K562 (cell line): ENCODE results near the gene PRDX2. TPM values are rescaled to one million over a fixed set of nuclear protein-coding genes. Genes with fewer than 3 reads are reported as not detected.

ENCODE experiments used
- FIP1L1 ChIP-seq: fragments of 200-400 bp; formaldehyde crosslinking; IDR thresholded peaks from 2 replicates; pipeline ENCODE4 v1.6.1; 2018; ENCODE audit warnings: mild to moderate bottlenecking, low read depth, low read length; ENCODE audit not compliant: poor library complexity, severe bottlenecking
- MAZ ChIP-seq, 2 experiments: fragments of 450-650 bp in 1 of 2; sonication (generic) in 1 of 2; formaldehyde crosslinking; IDR thresholded peaks in 1 of 2; conservative IDR thresholded peaks in 1 of 2; 2 replicates each; pipeline versions ENCODE4 v1.4.0 to v1.5.0; 2020; ENCODE audit warnings: mild to moderate bottlenecking in 1 of 2, missing genetic modification reagents in 1 of 2
- SLC30A9 ChIP-seq: fragments of 250-450 bp; sonication (Bioruptor Pico); IDR thresholded peaks from 2 replicates; pipeline ENCODE4 v1.8.0; 2022; ENCODE audit warnings: mild to moderate bottlenecking, moderate library complexity
- ZC3H4 ChIP-seq: sonication (generic); formaldehyde crosslinking; IDR thresholded peaks from 2 replicates; pipeline ENCODE4 v1.9.0; 2021; ENCODE audit warnings: missing genetic modification reagents, borderline replicate concordance
- polyA plus RNA-seq, 8 experiments: library from polyadenylated mRNA; depleted of rRNA in 4 of 8; stranded (reverse) in 5 of 8; unstranded in 3 of 8; fragments of >200 nt; fragmentation: Nextera tagmentation in 2 of 8; fragmentation: Illumina TruSeq in 1 of 8; extraction: Ambion mirVana in 2 of 8; extraction: Trizol in 1 of 8; gene quantifications; 2 replicates each; pipeline versions ENCODE4 v1.2.1 to v1.2.3, GENCODE V29; 2011 to 2014; ENCODE audit warnings: inconsistent platforms in 1 of 8, missing spikeins in 1 of 8
- total RNA-seq, 7 experiments: library from RNA; depleted of rRNA in 6 of 7; stranded (reverse); fragments of >200 nt in 6 of 7; fragmentation: Illumina TruSeq in 2 of 7; extraction: Trizol in 2 of 7; gene quantifications; 2 replicates each; pipeline versions ENCODE4 v1.2.1 to v1.2.3, GENCODE V29; 2011 to 2021; ENCODE audit warnings: low replicate concordance in 1 of 7
- TF ChIP-seq, protein P1 (sequence below): fragments of 250-450 bp; sonication (Bioruptor Pico); IDR thresholded peaks from 2 replicates; pipeline ENCODE4 v1.4.0; 2020
- TF ChIP-seq, protein P2 (sequence below): fragments of 250-450 bp; sonication (Bioruptor Pico); IDR thresholded peaks from 2 replicates; pipeline ENCODE4 v1.4.0; 2020
- TF ChIP-seq, protein P3 (sequence below): fragments of 450-650 bp; IDR thresholded peaks from 2 replicates; pipeline ENCODE4 v1.6.1; 2016; ENCODE audit warnings: borderline replicate concordance
- TF ChIP-seq, protein P4 (sequence below): fragments of 450-650 bp; IDR thresholded peaks from 2 replicates; pipeline ENCODE4 v1.6.1; 2016; ENCODE audit warnings: low read depth

Gene PRDX2
- total and polyA plus RNA-seq, 9 of the 15 experiments (the other 6 are each of a cell fraction or from before 2014, with no cell fraction given) = 206 to 1,183 (median 415) TPM

DNA sequence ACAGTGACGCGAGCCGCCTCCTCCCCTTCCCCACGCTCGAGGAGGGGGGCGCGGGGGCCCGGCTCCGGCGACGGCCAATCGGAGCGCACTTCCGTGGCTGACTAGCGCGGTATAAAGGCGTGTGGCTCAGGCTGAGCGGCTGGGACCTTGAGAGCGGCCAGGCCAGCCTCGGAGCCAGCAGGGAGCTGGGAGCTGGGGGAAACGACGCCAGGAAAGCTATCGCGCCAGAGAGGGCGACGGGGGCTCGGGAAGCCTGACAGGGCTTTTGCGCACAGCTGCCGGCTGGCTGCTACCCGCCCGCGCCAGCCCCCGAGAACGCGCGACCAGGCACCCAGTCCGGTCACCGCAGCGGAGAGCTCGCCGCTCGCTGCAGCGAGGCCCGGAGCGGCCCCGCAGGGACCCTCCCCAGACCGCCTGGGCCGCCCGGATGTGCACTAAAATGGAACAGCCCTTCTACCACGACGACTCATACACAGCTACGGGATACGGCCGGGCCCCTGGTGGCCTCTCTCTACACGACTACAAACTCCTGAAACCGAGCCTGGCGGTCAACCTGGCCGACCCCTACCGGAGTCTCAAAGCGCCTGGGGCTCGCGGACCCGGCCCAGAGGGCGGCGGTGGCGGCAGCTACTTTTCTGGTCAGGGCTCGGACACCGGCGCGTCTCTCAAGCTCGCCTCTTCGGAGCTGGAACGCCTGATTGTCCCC, 10.1 kb downstream of the PRDX2 start, which contains the start of gene JUNB (continued):
- TF ChIP-seq, protein P1, sequence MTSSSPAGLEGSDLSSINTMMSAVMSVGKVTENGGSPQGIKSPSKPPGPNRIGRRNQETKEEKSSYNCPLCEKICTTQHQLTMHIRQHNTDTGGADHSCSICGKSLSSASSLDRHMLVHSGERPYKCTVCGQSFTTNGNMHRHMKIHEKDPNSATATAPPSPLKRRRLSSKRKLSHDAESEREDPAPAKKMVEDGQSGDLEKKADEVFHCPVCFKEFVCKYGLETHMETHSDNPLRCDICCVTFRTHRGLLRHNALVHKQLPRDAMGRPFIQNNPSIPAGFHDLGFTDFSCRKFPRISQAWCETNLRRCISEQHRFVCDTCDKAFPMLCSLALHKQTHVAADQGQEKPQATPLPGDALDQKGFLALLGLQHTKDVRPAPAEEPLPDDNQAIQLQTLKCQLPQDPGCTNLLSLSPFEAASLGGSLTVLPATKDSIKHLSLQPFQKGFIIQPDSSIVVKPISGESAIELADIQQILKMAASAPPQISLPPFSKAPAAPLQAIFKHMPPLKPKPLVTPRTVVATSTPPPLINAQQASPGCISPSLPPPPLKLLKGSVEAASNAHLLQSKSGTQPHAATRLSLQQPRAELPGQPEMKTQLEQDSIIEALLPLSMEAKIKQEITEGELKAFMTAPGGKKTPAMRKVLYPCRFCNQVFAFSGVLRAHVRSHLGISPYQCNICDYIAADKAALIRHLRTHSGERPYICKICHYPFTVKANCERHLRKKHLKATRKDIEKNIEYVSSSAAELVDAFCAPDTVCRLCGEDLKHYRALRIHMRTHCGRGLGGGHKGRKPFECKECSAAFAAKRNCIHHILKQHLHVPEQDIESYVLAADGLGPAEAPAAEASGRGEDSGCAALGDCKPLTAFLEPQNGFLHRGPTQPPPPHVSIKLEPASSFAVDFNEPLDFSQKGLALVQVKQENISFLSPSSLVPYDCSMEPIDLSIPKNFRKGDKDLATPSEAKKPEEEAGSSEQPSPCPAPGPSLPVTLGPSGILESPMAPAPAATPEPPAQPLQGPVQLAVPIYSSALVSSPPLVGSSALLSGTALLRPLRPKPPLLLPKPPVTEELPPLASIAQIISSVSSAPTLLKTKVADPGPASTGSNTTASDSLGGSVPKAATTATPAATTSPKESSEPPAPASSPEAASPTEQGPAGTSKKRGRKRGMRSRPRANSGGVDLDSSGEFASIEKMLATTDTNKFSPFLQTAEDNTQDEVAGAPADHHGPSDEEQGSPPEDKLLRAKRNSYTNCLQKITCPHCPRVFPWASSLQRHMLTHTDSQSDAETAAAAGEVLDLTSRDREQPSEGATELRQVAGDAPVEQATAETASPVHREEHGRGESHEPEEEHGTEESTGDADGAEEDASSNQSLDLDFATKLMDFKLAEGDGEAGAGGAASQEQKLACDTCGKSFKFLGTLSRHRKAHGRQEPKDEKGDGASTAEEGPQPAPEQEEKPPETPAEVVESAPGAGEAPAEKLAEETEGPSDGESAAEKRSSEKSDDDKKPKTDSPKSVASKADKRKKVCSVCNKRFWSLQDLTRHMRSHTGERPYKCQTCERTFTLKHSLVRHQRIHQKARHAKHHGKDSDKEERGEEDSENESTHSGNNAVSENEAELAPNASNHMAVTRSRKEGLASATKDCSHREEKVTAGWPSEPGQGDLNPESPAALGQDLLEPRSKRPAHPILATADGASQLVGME (CRISPR knock-in tag) = no peak; the same call in 1 of the 2 replicates
- no peak for TF ChIP-seq SLC30A9 (CRISPR knock-in tag)
- TF ChIP-seq FIP1L1 = peak; percentile 100
- peak; percentile 85; the same call in 1 of the 2 replicates for TF ChIP-seq ZC3H4
- peak; percentile 95 to 99 for TF ChIP-seq MAZ (CRISPR knock-in tag; conservative IDR thresholded peaks at IDR 0.05 in 1 of 2, IDR thresholded peaks at IDR 0.05 in 1 of 2)
- TF ChIP-seq, protein P2, sequence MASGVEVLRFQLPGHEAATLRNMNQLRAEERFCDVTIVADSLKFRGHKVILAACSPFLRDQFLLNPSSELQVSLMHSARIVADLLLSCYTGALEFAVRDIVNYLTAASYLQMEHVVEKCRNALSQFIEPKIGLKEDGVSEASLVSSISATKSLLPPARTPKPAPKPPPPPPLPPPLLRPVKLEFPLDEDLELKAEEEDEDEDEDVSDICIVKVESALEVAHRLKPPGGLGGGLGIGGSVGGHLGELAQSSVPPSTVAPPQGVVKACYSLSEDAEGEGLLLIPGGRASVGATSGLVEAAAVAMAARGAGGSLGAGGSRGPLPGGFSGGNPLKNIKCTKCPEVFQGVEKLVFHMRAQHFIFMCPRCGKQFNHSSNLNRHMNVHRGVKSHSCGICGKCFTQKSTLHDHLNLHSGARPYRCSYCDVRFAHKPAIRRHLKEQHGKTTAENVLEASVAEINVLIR = peak; percentile 82
- TF ChIP-seq, protein P3, sequence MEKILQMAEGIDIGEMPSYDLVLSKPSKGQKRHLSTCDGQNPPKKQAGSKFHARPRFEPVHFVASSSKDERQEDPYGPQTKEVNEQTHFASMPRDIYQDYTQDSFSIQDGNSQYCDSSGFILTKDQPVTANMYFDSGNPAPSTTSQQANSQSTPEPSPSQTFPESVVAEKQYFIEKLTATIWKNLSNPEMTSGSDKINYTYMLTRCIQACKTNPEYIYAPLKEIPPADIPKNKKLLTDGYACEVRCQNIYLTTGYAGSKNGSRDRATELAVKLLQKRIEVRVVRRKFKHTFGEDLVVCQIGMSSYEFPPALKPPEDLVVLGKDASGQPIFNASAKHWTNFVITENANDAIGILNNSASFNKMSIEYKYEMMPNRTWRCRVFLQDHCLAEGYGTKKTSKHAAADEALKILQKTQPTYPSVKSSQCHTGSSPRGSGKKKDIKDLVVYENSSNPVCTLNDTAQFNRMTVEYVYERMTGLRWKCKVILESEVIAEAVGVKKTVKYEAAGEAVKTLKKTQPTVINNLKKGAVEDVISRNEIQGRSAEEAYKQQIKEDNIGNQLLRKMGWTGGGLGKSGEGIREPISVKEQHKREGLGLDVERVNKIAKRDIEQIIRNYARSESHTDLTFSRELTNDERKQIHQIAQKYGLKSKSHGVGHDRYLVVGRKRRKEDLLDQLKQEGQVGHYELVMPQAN = no peak
- TF ChIP-seq, protein P4, sequence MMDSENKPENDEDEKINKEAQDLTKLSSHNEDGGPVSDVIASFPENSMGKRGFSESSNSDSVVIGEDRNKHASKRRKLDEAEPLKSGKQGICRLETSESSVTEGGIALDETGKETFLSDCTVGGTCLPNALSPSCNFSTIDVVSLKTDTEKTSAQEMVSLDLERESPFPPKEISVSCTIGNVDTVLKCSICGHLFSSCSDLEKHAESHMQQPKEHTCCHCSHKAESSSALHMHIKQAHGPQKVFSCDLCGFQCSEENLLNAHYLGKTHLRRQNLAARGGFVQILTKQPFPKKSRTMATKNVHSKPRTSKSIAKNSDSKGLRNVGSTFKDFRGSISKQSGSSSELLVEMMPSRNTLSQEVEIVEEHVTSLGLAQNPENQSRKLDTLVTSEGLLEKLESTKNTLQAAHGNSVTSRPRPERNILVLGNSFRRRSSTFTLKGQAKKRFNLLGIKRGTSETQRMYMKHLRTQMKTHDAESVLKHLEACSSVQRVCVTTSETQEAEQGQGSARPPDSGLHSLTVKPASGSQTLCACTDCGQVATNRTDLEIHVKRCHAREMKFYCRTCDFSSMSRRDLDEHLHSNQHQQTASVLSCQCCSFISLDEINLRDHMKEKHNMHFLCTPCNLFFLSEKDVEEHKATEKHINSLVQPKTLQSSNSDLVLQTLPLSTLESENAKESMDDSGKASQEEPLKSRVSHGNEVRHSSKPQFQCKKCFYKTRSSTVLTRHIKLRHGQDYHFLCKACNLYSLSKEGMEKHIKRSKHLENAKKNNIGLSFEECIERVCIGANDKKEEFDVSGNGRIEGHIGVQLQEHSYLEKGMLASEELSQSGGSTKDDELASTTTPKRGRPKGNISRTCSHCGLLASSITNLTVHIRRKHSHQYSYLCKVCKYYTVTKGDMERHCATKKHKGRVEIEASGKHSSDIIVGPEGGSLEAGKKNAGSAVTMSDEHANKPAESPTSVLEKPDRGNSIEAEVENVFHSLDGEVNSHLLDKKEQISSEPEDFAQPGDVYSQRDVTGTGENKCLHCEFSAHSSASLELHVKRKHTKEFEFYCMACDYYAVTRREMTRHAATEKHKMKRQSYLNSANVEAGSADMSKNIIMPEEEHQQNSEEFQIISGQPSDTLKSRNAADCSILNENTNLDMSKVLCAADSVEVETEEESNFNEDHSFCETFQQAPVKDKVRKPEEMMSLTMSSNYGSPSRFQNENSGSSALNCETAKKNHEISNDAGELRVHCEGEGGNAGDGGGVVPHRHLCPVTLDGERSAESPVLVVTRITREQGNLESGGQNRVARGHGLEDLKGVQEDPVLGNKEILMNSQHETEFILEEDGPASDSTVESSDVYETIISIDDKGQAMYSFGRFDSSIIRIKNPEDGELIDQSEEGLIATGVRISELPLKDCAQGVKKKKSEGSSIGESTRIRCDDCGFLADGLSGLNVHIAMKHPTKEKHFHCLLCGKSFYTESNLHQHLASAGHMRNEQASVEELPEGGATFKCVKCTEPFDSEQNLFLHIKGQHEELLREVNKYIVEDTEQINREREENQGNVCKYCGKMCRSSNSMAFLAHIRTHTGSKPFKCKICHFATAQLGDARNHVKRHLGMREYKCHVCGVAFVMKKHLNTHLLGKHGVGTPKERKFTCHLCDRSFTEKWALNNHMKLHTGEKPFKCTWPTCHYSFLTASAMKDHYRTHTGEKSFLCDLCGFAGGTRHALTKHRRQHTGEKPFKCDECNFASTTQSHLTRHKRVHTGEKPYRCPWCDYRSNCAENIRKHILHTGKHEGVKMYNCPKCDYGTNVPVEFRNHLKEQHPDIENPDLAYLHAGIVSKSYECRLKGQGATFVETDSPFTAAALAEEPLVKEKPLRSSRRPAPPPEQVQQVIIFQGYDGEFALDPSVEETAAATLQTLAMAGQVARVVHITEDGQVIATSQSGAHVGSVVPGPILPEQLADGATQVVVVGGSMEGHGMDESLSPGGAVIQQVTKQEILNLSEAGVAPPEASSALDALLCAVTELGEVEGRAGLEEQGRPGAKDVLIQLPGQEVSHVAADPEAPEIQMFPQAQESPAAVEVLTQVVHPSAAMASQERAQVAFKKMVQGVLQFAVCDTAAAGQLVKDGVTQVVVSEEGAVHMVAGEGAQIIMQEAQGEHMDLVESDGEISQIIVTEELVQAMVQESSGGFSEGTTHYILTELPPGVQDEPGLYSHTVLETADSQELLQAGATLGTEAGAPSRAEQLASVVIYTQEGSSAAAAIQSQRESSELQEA = no peak
